HCT116 (cell line): ENCODE results near the gene FGFBP1. TPM values are rescaled to one million over a fixed set of nuclear protein-coding genes. Genes with fewer than 3 reads are reported as not detected.

Experiments used
- ATAC-seq: fragments of 200-7000 bp; cut with Tn5 transposase; 2 replicates; pipeline ENCODE4 v1.9.1; 2020; ENCODE audit warnings: mild to moderate bottlenecking, moderate library complexity
- BruUV-seq: library from RNA; stranded (reverse); fragments of 400-500 nt; replicated peaks from 2 replicates; lab custom pipeline; 2021; lab: Mats Ljungman, UMichigan
- CTCF ChIA-PET: fragments of 300-600 bp; sonication (Branson Sonifier 250); formaldehyde crosslinking; loops from one replicate; lab custom pipeline; 2021; ENCODE audit warnings: antibody characterized with exemption; lab: Charles Lee
- POLR2A ChIA-PET: fragments of 300-600, 350-600 bp; sonication (Branson Sonifier 250); formaldehyde crosslinking; loops from one replicate; lab custom pipeline; 2021; ENCODE audit warnings: antibody characterized with exemption; lab: Charles Lee
- RAD21 ChIA-PET, 2 experiments: fragments of 300-600 bp; sonication (Branson Sonifier 250); formaldehyde crosslinking; loops; one replicate each; lab custom pipeline; 2023; ENCODE audit warnings: low total read pairs in 2 of 2; ENCODE audit not compliant: uncharacterized antibody in 2 of 2, unreplicated experiment in 2 of 2, low non-redundant PET in 1 of 2; lab: Charles Lee
- DNase-seq: peaks from one replicate; pipeline ENCODE4 v3.0.0-alpha.2; 2010; ENCODE audit warnings: low read depth, low spot score
- H2AFZ ChIP-seq: fragments of 200-600 bp; shearing (Covaris generic), sonication (generic); 2 replicates; pipeline ENCODE4 v1.6.1; 2017; ENCODE audit warnings: low read depth, mixed run types, mixed read lengths, antibody characterized with exemption, low read length; ENCODE audit not compliant: poor library complexity, severe bottlenecking
- H3K27ac ChIP-seq: 2 replicates; pipeline ENCODE4 v1.5.1; 2012; ENCODE audit warnings: low read depth, low read length
- H3K27me3 ChIP-seq: fragments of 200-600 bp; sonication (generic); 2 replicates; pipeline ENCODE4 v1.6.1; 2016; ENCODE audit warnings: mixed run types, low read length, mixed read lengths; ENCODE audit not compliant: insufficient read depth
- H3K36me3 ChIP-seq, 2 experiments: fragments of 200-500 bp in 1 of 2; fragments of 200-600 bp in 1 of 2; sonication (Bioruptor generic) in 1 of 2; sonication (generic) in 1 of 2; 2 replicates each; pipeline versions ENCODE4 v1.5.1 to v1.6.1; 2014 to 2016; ENCODE audit warnings: low read length in 2 of 2, inconsistent platforms in 1 of 2, mixed read lengths in 1 of 2, mixed run types in 1 of 2; ENCODE audit not compliant: insufficient read depth in 2 of 2, control insufficient read depth in 1 of 2
- H3K4me1 ChIP-seq, 2 experiments: fragments of 200-600 bp in 1 of 2; sonication (generic) in 1 of 2; 2 replicates each; pipeline versions ENCODE4 v1.5.1 to v1.6.1; 2012 to 2017; ENCODE audit warnings: low read length in 2 of 2, inconsistent platforms in 1 of 2, mild to moderate bottlenecking in 1 of 2, mixed read lengths in 1 of 2, mixed run types in 1 of 2, moderate library complexity in 1 of 2; ENCODE audit not compliant: insufficient read depth in 2 of 2, control insufficient read depth in 1 of 2
- H3K4me2 ChIP-seq: fragments of 200-600 bp; sonication (generic); 2 replicates; pipeline ENCODE4 v1.6.1; 2017; ENCODE audit warnings: mixed run types, low read length, mixed read lengths
- H3K4me3 ChIP-seq, 2 experiments: fragments of 200-600 bp in 1 of 2; sonication (generic) in 1 of 2; replicated peaks in 1 of 2; 2 replicates each; pipeline ENCODE4 v1.5.1; 2011 to 2016; ENCODE audit warnings: low read length in 2 of 2, control low read depth in 1 of 2, low read depth in 1 of 2, mild to moderate bottlenecking in 1 of 2, mixed read lengths in 1 of 2, mixed run types in 1 of 2
- H3K79me2 ChIP-seq: fragments of 200-600 bp; sonication (generic); 2 replicates; pipeline ENCODE4 v1.6.1; 2017; ENCODE audit warnings: mild to moderate bottlenecking, mixed run types, low read length, moderate library complexity, mixed read lengths; ENCODE audit not compliant: insufficient read depth
- H3K9ac ChIP-seq: fragments of 200-600 bp; sonication (generic); 2 replicates; pipeline ENCODE4 v1.6.1; 2016; ENCODE audit warnings: low read length, mixed read lengths
- H3K9me2 ChIP-seq: fragments of 200-600 bp; sonication (generic), shearing (Covaris generic); 2 replicates; pipeline ENCODE4 v1.6.1; 2017; ENCODE audit warnings: mixed run types, mild to moderate bottlenecking, moderate library complexity; ENCODE audit not compliant: insufficient read depth
- H3K9me3 ChIP-seq, 2 experiments: fragments of 200-500 bp in 1 of 2; fragments of 200-600 bp in 1 of 2; sonication (Bioruptor generic) in 1 of 2; sonication (generic) in 1 of 2; 2 replicates each; pipeline ENCODE4 v1.6.1; 2014 to 2017; ENCODE audit warnings: low read length in 2 of 2, mixed read lengths in 2 of 2, inconsistent platforms in 1 of 2, low read depth in 1 of 2, mild to moderate bottlenecking in 1 of 2, mixed run types in 1 of 2, moderate library complexity in 1 of 2; ENCODE audit not compliant: control insufficient read depth in 1 of 2, insufficient read depth in 1 of 2
- H4K20me1 ChIP-seq: fragments of 200-600 bp; sonication (generic), shearing (Covaris generic); 2 replicates; pipeline ENCODE4 v1.6.1; 2017; ENCODE audit warnings: mixed run types, mild to moderate bottlenecking, moderate library complexity; ENCODE audit not compliant: insufficient read depth
- CEBPB ChIP-seq: IDR thresholded peaks from 2 replicates; pipeline ENCODE4 v1.6.1; 2012; ENCODE audit warnings: low read depth
- ELF1 ChIP-seq: IDR thresholded peaks from 2 replicates; pipeline ENCODE4 v1.6.1; 2012; ENCODE audit warnings: low read depth, borderline replicate concordance
- EZH2 ChIP-seq: fragments of 200-600 bp; sonication (generic); IDR thresholded peaks from 2 replicates; pipeline ENCODE4 v1.6.1; 2017; ENCODE audit warnings: antibody characterized with exemption, mixed run types
- FOSL1 ChIP-seq: IDR thresholded peaks from 2 replicates; pipeline ENCODE4 v1.6.1; 2012; ENCODE audit warnings: low read depth
- POLR2A ChIP-seq: IDR thresholded peaks from 2 replicates; pipeline ENCODE4 v1.7.0; 2011; ENCODE audit warnings: borderline replicate concordance; ENCODE audit not compliant: insufficient read depth, insufficient read length; ENCODE audit errors: extremely low read depth
- RAD21 ChIP-seq: IDR thresholded peaks from 2 replicates; pipeline ENCODE4 v1.6.1; 2012; ENCODE audit warnings: low read depth, mild to moderate bottlenecking
- SIN3A ChIP-seq: IDR thresholded peaks from 2 replicates; pipeline ENCODE4 v1.6.1; 2012; ENCODE audit warnings: low read depth
- SRF ChIP-seq: IDR thresholded peaks from 2 replicates; pipeline ENCODE4 v1.6.1; 2012; ENCODE audit warnings: low read depth
- YY1 ChIP-seq: IDR thresholded peaks from 2 replicates; pipeline ENCODE4 v1.6.1; 2011; ENCODE audit warnings: low read length, low read depth, moderate library complexity, mild to moderate bottlenecking; ENCODE audit not compliant: insufficient replicate concordance; ENCODE audit errors: extremely low read depth
- ZBTB33 ChIP-seq: IDR thresholded peaks from 2 replicates; pipeline ENCODE4 v1.6.1; 2011; ENCODE audit warnings: mild to moderate bottlenecking, low read length, moderate library complexity; ENCODE audit not compliant: insufficient replicate concordance; ENCODE audit errors: extremely low read depth
- ZFX ChIP-seq: fragments of 450-650 bp; IDR thresholded peaks from 2 replicates; pipeline ENCODE4 v1.6.1; 2017
- ZNF274 ChIP-seq: fragments of 200-500 bp; sonication (Bioruptor generic); IDR thresholded peaks from 2 replicates; pipeline ENCODE4 v1.6.1; 2014; ENCODE audit warnings: mild to moderate bottlenecking, low read depth, low read length, inconsistent platforms
- intact Hi-C: fragments of 100-400 bp; cut with micrococcal nuclease; formaldehyde crosslinking; loops from 2 replicates; pipeline ENCODE4 v1.10.0; 2022
- total RNA-seq: library from RNA; stranded (reverse); gene quantifications from one replicate; pipeline ENCODE4 v1.2.1, GENCODE V29; 2021; ENCODE audit not compliant: unreplicated experiment
- TF ChIP-seq, protein P1 (sequence below): IDR thresholded peaks from 2 replicates; pipeline ENCODE4 v1.6.1; 2012
- TF ChIP-seq, protein P2 (sequence below), 3 experiments: fragments of 200-600 bp in 1 of 3; sonication (generic) in 1 of 3; IDR thresholded peaks in 2 of 3; conservative IDR thresholded peaks in 1 of 3; 2 replicates each; pipeline ENCODE4 v1.5.1; 2012 to 2017; ENCODE audit warnings: low read depth in 2 of 3, low read length in 2 of 3, antibody characterized with exemption in 1 of 3, borderline replicate concordance in 1 of 3, control low read depth in 1 of 3, mild to moderate bottlenecking in 1 of 3, mixed read lengths in 1 of 3, mixed run types in 1 of 3, moderate library complexity in 1 of 3; ENCODE audit not compliant: insufficient read depth in 1 of 3

Gene FGFBP1
- total RNA-seq, 1 experiment from 2014 or later: 8.7 TPM

DNA sequence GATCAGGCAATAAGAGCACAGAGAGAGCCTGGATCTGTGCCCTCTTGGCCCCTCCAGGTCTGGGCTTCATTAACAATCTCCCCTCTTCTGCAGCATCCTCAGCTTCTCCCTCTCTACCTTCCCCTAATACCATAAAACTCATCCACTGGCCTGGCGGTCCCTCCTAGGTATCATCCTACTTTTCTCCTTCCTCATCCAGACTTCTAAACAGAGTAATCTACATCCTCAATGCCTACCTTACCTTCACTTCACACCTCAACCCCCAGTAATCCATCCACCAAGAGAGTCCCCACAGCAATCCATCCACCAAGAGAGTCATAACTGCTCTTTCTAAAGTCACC, 17.0 kb downstream of the FGFBP1 start:
- no peak overlapping the region for H3K27ac ChIP-seq
- ChIA-PET RAD21 (interaction anchor here in 1 of 2 experiments (0.6 kb wide), 1 partner anchor 22 kb away, joined by 3 read pairs; no protein-coding TSS in a partner anchor), CTCF (interaction anchor here (1.1 to 3.3 kb wide), 3 partner anchors 34 to 116 kb away, joined by 3 to 10 read pairs (median 5); no protein-coding TSS in a partner anchor)

More for the DNA sequence above, 17.0 kb downstream of the FGFBP1 start:
- Histone ChIP-seq H3K4me3 (no peak overlapping the region), H3K27me3 (no peaks in the 10 kb centered on the region), H3K79me2 (no peaks in the 10 kb centered on the region), H2AFZ (no peak overlapping the region), H3K9me2 (no peaks in the 10 kb centered on the region), H3K4me2 (peak overlapping the region; percentile 55), H3K9ac (no peak overlapping the region), H3K9me3 (no peaks in the 10 kb centered on the region), H3K36me3 (no peaks in the 10 kb centered on the region), H4K20me1 (no peaks in the 10 kb centered on the region), H3K4me1 (peaks cover 12 to 37% of the 10 kb centered on the region in 2 experiments)
- TF ChIP-seq ELF1 (no peak), SIN3A (no peak), ZFX (no peak), RAD21 (no peak), SRF (no peak), ZBTB33 (no peak), CEBPB (no peak), POLR2A (no peak), ZNF274 (no peak), FOSL1 (no peak), EZH2 (no peak), YY1 (no peak)
- TF ChIP-seq, protein P1, sequence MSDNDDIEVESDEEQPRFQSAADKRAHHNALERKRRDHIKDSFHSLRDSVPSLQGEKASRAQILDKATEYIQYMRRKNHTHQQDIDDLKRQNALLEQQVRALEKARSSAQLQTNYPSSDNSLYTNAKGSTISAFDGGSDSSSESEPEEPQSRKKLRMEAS: no peak
- TF ChIP-seq, protein P2, sequence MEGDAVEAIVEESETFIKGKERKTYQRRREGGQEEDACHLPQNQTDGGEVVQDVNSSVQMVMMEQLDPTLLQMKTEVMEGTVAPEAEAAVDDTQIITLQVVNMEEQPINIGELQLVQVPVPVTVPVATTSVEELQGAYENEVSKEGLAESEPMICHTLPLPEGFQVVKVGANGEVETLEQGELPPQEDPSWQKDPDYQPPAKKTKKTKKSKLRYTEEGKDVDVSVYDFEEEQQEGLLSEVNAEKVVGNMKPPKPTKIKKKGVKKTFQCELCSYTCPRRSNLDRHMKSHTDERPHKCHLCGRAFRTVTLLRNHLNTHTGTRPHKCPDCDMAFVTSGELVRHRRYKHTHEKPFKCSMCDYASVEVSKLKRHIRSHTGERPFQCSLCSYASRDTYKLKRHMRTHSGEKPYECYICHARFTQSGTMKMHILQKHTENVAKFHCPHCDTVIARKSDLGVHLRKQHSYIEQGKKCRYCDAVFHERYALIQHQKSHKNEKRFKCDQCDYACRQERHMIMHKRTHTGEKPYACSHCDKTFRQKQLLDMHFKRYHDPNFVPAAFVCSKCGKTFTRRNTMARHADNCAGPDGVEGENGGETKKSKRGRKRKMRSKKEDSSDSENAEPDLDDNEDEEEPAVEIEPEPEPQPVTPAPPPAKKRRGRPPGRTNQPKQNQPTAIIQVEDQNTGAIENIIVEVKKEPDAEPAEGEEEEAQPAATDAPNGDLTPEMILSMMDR (IDR thresholded peaks at IDR 0.05 in 2 of 3, conservative IDR thresholded peaks at IDR 0.05 in 1 of 3; ENCODE audit: borderline replicate concordance in 1 of 3, insufficient read depth in 1 of 3, low read depth in 2 of 3, low read length in 2 of 3): no peak
- intact Hi-C loops: no loop called here
- BruUV-seq: no TSS peak
- DNase-seq: no peak
- peak; percentile 54; the same call in 1 of the 2 replicates for ATAC-seq
- POLR2A ChIA-PET: interaction anchor here (0.7 to 2.1 kb wide), 3 partner anchors 15 to 29 kb away, joined by 3 to 10 read pairs (median 3); partner anchors contain the start of gene FGFBP1
